Endometrial microvascular endothelial cells (primary cell): Measurements from ENCODE around the gene IRF2. TPM values are rescaled to one million over a fixed set of nuclear protein-coding genes. Genes with fewer than 3 reads are reported as not detected.
"Not testable (repeated sequence)": the region's sequence is repeated elsewhere in the genome, so short reads cannot be mapped to it uniquely, and the experiment has no call there.

Experiments
- in situ Hi-C: cut with HindIII; loops from 2 replicates; pipeline ENCODE4 v1.10.0; 2017; ENCODE audit warnings: low sequenced_read_pairs, low pct_unique_long_range_greater_than_20kb; ENCODE audit errors: inconsistent ontology term
- total RNA-seq: library from RNA; depleted of rRNA; stranded (reverse); fragments of >200 nt; gene quantifications from one replicate; pipeline ENCODE4 v1.2.3, GENCODE V29; 2015; ENCODE audit errors: inconsistent ontology term

Gene IRF2
- total RNA-seq, 1 donor from 2014 or later: 18.3 TPM

GRCh38 chr4:184383497-184384055 lies 90.8 kb downstream of the IRF2 start:
- in situ Hi-C loops: no loop called here

GRCh38 chr4:184382189-184382846 lies 92.0 kb downstream of the IRF2 start:
- in situ Hi-C loops: no loop called here

GRCh38 chr4:184380707-184381106 lies 93.6 kb downstream of the IRF2 start:
- in situ Hi-C loops: no loop called here

GRCh38 chr4:184380214-184380613 lies 94.1 kb downstream of the IRF2 start:
- in situ Hi-C loops: not testable (repeated sequence)

- in situ Hi-C loops: no loop called here
Measured at GRCh38 chr4:184376923-184377322, 97.4 kb downstream of the IRF2 start.

- in situ Hi-C loops: no loop called here
Measured at GRCh38 chr4:184376126-184376838, 98.1 kb downstream of the IRF2 start.

- in situ Hi-C loops: not testable (repeated sequence)
Measured at GRCh38 chr4:184375623-184376022, 98.7 kb downstream of the IRF2 start.

GRCh38 chr4:184375027-184375426 lies 99.3 kb downstream of the IRF2 start:
- in situ Hi-C loops: no loop called here

- in situ Hi-C loops: no loop called here
Measured at GRCh38 chr4:184373886-184374405, 100.4 kb downstream of the IRF2 start.

GRCh38 chr4:184371390-184371787 lies 103.0 kb downstream of the IRF2 start:
- in situ Hi-C loops: no loop called here

GRCh38 chr4:184370711-184371389 lies 103.5 kb downstream of the IRF2 start:
- in situ Hi-C loops: no loop called here

- in situ Hi-C loops: no loop called here
Measured at GRCh38 chr4:184369871-184370270, 104.5 kb downstream of the IRF2 start.

GRCh38 chr4:184368731-184369130 lies 105.6 kb downstream of the IRF2 start:
- in situ Hi-C loops: no loop called here

- in situ Hi-C loops: no loop called here
Measured at GRCh38 chr4:184368290-184368689, 106.1 kb downstream of the IRF2 start.

- in situ Hi-C loops: no loop called here
Measured at GRCh38 chr4:184364100-184364921, 110.0 kb downstream of the IRF2 start.

GRCh38 chr4:184363258-184363657 lies 111.1 kb downstream of the IRF2 start:
- in situ Hi-C loops: no loop called here

GRCh38 chr4:184362396-184362795 lies 112.0 kb downstream of the IRF2 start:
- in situ Hi-C loops: no loop called here

- in situ Hi-C loops: no loop called here
Measured at GRCh38 chr4:184361443-184361842, 112.9 kb downstream of the IRF2 start.

GRCh38 chr4:184359888-184360287 lies 114.5 kb downstream of the IRF2 start:
- in situ Hi-C loops: no loop called here
